ENCODE data around the gene RINL.
"Not testable (repeated sequence)": the region's sequence is repeated elsewhere in the genome, so short reads cannot be mapped to it uniquely, and the experiment has no call there.

The RINL gene

GRCh38 chr19:38873400-38873799 is 4.7 kb downstream of the RINL start:
- DNase-seq, result not testable (repeated sequence)

DNA sequence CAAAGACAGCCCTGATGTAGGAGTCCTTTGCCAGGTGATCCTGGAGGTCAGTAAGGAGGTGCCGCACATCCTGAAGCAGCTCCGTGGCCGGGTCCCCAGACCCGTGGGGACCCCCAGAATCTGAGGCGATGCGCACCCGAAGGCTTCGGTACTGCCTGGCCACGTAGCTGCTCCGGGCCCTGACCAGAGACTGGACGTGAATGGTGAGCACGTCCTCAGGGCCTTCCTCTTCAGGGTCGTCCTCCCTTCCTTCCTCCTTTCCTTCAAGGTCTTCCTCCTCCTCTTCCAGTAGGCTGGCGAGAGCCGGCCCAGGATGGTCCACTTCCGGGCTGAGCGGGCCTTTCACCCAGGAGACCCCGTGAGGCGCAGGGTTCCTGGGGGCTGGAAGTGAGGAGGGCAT is 7.5 kb downstream of the RINL start:
- DNase-seq, result no peak

GRCh38 chr19:38869836-38870607 is 8.1 kb downstream of the RINL start:
- no peak for DNase-seq

DNA sequence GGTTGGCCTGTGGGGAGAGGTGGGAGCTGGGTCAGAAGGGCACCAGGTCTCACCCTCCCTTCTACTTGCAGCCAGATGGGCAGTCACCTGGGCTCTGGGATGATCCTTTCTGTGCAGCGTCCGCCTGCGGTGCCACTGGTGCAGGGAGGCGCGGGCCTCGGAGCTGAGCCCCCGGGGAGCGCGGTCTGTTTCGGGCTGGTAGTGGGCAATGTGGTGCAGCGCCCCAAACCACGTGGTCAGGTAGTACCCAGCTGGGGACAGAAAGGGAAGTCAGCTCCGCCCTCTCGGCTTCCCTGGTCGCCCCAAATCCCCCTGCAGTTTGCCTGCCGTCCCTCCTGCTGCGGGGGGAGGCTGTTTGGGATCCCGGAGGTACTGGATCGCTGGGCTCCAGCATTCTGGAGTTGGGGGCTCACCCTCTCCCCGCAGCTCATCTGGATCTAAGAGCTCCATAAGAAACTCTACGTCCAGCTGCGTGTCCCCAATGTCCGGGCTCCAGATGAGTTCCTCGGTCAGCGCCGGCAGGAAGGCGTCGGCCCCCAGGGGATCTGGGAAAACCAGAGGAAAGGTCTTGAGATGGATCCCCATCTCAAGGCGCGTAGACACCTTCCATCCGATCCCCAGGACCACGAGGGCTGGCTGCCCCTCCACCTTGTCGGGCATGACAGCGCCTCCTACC is 8.8 kb downstream of the RINL start:
- no peak for DNase-seq

DNA sequence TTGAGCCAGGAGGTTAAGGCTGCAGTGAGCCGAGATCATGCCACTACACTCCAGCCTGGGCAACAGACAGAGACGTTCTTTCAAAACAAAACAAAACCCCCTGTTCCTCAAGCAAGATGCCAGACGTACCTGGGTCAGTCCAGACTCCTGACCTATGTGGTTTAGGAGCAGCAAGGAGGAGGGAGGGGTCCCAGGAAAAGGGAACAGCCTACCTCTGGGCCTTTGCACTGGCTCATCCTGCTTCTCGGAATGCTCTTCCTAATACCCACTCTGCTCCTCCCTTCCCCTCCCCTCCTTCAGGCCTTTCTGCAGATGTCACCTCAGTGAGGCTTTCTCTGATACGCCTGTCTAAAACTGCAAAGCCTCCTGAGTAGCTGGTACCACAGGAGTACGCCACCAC is 9.5 kb downstream of the RINL start:
- no peak for DNase-seq

DNA sequence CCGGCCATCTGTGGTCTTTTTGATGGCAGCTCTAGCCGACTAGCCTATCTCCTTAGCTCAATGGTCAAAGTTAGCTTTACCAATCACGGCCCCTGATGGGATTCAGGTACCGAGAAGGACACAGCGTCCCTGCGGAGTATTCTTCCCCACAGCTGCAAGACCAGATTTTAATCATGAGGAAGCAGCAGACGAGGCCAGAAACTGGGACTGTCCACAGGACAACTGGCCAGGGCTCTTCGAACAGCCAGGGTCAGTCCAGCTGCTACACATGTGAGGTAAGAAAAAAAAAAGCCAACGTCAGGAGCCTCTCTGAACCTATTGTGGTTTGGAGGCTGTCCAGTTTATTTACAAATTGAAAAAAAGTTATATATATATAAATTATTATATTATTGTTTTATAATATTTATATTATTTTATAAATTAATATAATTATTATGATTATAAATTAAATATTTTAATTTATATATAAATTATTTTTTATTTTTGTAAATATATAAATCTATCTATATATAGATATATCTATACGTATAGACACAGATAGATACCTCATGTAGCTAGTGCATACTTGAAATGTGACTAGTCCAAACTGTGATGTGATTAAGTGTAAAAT is 10.8 kb downstream of the RINL start:
- no peak for DNase-seq

DNA sequence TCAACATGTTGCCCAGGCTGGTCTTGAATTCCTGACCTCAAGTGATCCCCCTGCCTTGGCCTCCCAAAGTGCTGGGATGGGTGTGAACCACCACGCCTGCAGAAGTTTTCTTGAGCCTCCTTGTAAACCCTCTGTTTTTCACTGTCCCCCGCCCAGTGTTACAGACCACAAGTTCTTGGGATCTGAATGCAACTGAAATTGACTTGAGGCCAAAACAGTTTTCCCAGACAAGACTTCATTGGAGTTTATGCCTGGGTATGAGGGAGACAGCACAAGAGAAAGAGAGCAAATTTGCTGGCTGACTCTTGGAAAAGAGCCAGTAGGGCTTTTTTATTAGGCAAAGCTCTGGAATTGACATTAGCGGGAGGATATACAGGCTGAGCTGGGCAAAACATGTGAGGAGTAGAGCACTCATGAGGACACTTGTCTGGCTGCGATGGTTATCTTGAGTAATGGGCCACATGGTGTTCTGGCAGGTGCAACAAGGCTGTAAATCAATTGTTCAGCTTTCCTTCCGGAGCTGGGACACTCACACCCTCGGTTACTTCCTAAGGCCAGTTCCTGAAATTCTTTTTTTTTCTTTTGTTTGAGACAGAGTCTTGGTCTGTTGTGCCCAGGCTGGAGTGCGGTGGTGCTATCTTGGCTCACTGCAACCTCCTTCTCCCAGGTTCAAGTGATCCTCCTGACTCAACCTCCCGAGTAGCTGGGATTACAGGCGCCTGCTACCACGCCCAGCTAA is 15.6 kb downstream of the RINL start:
- peak; percentile 11 for DNase-seq

DNA sequence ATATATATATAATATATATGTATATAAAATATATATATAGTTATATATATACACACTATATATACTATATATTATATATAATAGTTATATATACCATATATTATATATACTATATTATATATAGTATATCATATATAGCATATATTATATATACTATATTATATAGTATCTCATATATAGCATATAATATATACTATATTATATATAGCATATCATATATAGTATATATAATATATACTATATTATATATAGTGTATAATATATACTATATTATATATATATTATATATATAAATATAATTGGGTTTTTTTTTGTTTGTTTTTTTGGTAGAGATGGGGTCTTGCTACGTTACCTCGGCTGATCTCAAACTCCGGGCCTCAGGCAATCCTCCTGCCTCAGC is 16.7 kb downstream of the RINL start:
- no peak for DNase-seq

DNA sequence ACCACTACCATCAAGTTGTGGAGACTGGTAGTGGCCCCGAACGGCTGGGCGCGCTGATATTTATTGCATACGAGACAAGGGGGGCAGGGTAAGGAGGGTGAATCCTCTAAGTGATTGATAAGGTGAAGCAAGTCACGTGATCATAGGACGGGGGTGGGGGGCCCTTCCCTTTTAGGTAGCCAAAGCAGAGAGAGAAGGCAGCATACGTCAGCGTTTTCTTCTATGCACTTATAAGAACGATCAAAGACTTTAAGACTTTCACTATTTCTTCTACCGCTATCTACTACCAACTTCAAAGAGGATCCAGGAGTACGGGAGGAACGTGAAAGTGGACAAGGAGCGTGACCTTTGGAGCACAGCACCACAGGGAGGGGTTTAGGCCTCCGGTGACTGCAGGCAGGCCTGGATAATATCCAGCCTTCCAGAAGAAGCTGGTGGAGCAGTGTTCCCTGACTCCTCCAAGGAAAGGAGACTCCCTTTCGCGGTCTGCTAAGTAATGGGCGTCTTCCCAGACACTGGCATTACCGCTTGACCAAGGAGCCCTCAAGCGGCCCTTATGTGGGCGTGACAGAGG is 18.4 kb downstream of the RINL start:
- not testable (repeated sequence) for DNase-seq

GRCh38 chr19:38856813-38857212 is 21.3 kb downstream of the RINL start:
- DNase-seq, result no peak

GRCh38 chr19:38855751-38856150 is 22.3 kb downstream of the RINL start:
- DNase-seq, result not testable (repeated sequence)

DNA sequence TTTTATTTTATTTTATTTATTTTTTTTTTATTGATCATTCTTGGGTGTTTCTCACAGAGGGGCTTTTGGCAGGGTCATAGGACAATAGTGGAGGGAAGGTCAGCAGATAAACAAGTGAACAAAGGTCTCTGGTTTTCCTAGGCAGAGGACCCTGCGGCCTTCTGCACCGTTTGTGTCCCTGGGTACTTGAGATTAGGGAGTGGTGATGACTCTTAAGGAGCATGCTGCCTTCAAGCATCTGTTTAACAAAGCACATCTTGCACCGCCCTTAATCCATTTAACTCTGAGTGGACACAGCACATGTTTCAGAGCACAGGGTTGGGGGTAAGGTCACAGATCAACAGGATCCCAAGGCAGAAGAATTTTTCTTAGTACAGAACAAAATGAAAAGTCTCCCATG is 23.1 kb downstream of the RINL start:
- DNase-seq, result not testable (repeated sequence)

DNA sequence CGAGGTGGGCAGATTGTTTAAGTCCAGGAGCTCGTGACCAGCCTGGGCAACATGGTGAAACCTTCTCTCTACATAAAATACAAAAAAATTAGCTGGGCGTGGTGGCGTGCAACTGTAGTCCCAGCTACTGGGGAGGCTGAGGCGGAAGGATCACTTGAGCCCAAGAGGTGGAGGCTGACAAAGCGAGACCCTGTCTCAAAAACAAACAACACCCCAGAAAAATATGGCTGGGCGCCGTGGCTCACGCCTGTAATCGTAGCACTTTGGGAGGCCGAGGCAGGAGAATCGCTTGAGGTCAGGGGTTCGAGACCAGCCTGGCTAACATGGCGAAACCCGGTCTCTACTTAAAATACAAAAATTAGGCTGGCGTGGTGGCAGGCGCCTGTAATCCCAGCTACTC is 24.9 kb downstream of the RINL start:
- no peak for DNase-seq

GRCh38 chr19:38852231-38853044 is 25.6 kb downstream of the RINL start:
- no peak for DNase-seq

DNA sequence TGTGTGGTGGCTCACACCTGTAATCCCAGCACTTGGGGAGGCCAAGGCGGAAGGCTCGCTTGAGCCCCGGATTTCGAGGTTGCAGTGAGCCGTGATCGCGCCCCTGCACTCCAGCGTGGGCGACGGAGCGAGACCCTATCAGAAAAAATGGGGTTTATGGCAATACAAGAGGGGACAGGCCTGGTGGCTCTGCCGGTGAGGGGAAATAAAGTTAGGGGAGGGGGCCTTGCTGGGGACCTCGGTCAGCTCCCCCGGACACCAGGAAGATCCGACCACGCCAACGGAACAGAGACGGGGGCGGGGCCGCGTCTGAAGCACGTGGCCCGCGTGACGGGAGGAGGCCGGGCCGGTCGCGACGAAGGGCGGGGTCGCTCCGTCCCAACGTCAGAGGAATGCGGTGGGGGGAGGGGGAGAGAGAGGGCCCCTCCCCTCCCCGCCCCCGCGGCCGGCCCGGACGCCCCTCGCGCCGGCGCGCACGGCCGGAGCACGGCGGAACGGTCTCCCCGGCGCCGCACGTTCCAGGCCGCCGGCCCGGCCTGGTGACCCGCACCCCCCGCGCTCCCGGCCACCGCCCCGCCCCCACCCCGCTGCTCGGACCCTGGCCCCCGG is 26.3 kb downstream of the RINL start:
- DNase-seq, result peak; percentile 89

DNA sequence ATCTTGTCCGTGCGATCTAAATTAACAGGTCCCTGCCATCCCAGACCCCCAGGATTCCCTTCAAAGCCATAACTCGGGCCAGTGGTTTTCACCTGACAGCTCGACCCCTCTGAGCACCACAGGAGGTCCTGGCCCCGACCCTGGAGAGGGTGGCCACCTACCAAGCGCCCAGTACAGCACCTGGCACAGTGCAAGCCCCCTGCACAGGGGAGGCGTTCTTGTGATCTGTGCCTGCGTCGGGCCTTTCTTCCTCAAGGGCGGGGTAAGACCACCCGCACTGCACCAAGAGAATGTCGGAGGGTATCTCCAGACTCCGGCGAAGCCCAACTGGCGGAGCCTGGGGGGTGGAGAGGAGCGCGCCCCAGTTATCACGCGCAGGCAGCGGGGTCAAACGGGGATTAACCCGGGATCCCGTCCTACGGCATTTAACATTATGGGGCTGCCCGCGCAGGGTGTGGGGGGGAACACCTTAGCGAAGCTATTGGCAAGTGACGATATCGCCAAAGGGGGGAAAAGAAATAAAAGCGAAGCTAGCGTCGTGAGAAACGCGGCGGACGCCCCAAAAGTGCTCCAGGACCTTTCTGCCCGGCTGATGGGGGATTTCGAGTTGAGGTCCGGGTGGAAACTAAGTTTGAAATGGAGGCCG is 27.0 kb downstream of the RINL start:
- DNase-seq, result no peak

DNA sequence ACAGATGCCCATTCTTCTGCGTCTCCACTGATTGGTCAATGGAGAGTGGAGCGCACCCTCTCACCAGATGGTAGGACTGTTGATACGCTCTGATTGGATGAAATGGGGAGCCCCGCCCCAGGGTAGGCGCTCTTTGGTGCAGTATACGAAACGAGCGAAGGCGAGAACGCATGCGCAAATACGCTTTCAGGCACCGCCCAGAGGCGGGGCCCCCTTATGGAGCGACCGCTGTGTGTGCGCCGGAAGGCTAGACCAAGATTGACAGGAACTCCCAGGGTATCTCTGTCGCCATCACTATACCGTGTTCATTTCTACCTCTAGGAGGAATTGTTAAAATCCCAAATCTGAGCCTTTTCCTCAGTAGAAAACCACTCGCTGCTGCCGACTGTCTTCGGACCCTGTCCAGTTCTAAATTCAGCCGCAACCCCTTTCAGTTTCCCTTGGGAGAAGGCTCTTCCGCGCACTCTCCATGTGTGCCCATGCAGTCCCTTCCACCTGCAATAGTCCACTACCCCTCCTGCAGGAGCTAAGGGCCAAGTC is 27.6 kb downstream of the RINL start:
- DNase-seq, result no peak

DNA sequence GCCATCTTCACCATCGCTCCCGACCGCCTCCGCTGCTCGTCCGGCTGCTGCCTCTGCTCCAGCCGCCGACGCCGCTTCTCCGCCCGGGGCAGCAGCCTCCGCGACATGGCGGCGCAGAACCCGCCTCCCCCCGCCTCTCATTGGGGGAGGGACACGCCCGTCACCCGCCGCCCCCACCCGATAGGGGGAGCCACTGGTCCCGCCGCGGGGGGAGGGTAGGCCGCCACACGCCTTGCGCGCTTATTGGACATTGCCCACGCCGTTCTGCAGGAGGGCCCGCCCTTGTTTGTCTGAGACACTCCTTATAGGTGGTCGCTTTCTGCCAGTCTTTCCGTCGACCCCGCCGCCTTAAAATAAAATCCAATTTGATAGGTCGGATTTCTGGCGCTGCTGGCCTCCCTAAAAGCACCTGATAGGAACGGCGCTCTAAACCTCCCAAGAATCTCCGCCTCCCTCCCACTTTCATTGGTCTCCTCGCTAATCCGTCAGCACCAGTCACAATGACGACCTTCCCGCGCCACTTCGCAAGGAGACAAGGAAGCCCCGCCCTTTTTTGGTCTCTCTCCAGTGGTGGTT is 28.1 kb downstream of the RINL start, which contains the start of gene HNRNPL:
HNRNPL (minus strand) TSS at position 127 of the 576 bp plus-strand sequence; CDS start at position 107, 20 bp downstream.
- peak; percentile 100 for DNase-seq

DNA sequence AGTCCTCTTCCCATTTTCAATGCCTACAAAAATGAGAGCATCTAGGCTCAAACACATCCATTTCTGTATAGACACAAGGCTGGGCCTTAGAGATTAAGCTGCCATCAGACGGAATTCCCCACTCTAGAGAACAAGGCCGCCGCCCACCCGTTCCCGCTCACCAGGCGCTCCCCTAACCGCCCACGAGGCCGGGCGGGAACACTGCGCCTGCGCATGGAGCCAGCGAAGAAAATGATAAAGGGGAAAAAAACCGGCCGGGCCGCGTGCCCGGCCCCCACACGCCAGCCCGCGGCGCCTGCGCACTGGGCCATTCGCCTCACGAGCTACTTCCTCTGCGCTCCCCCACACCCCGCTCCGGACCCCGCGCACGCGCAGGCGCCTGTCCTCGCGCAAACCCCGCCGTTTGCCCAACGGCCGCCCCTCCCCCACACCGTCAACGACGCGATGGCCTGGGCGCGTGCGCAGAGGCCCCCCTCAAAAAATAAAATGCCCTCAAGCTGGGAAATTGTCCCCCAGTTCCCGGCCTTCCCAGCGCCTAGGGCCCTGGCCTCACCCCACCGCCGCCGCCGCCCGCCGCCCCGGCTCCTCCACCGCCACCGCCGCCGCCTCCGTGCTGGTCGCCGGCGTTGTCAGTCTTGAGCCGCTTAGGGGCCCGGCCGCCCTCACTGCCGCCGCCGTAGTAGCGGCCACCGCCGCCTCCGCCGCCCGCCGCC is 28.8 kb downstream of the RINL start:
- peak; percentile 96 for DNase-seq
